ENCODE measurements around the gene EREG. TPM values are rescaled to one million over a fixed set of nuclear protein-coding genes. Genes with fewer than 3 reads are reported as not detected.

EREG gene
- total RNA-seq, 3 donors from 2014 or later = 1.5 to 8.8 (median 2.3) TPM

GRCh38 chr4:74365761-74366160, 816 bp downstream of the EREG start:
- no peaks in the 10 kb centered on the region for H3K36me3 ChIP-seq (ENCODE audit: low read depth)
- ATAC-seq (peak; percentile 68), DNase-seq (peak; percentile 56 to 62 (median 61))
- peaks cover 3% of the 10 kb centered on the region for H3K4me1 ChIP-seq (ENCODE audit: low read depth)
- intact Hi-C loops (cut with DNase I, micrococcal nuclease) = no loop called here
- TF ChIP-seq CTCF (IDR thresholded peaks at IDR 0.05) = no peak
- H3K9me3 ChIP-seq = no peaks in the 10 kb centered on the region
- no peak overlapping the region for H3K4me3 ChIP-seq

GRCh38 chr4:74366367-74366911, 1.5 kb downstream of the EREG start:
- intact Hi-C loops (cut with DNase I, micrococcal nuclease) = no loop called here

GRCh38 chr4:74367656-74368290, 2.8 kb downstream of the EREG start:
- no peaks in the 10 kb centered on the region for H3K9me3 ChIP-seq
- TF ChIP-seq CTCF (IDR thresholded peaks at IDR 0.05) = no peak
- H3K36me3 ChIP-seq (ENCODE audit: low read depth) = no peaks in the 10 kb centered on the region
- H3K4me3 ChIP-seq = no peak overlapping the region
- DNase-seq = peak in 1 of 3 donors; percentile 11
- ATAC-seq = peak; percentile 27
- peaks cover 3% of the 10 kb centered on the region for H3K4me1 ChIP-seq (ENCODE audit: low read depth)
- intact Hi-C loops (cut with DNase I, micrococcal nuclease) = no loop called here

More at GRCh38 chr4:74366367-74366911, 1.5 kb downstream of the EREG start:
- H3K4me3 ChIP-seq = no peak overlapping the region
- H3K36me3 ChIP-seq (ENCODE audit: low read depth) = no peaks in the 10 kb centered on the region
- ATAC-seq (peak; percentile 39), DNase-seq (peak in 1 of 3 donors; percentile 7)
- no peak for TF ChIP-seq CTCF (IDR thresholded peaks at IDR 0.05)
- peaks cover 3% of the 10 kb centered on the region for H3K4me1 ChIP-seq (ENCODE audit: low read depth)
- H3K9me3 ChIP-seq = no peaks in the 10 kb centered on the region

- peak; percentile 29 for ATAC-seq
- Histone ChIP-seq H3K4me3 (no peak overlapping the region), H3K4me1 (ENCODE audit: low read depth) (peaks cover 3% of the 10 kb centered on the region), H3K9me3 (no peaks in the 10 kb centered on the region), H3K36me3 (ENCODE audit: low read depth) (no peaks in the 10 kb centered on the region)
- no peak for DNase-seq
- no peak for TF ChIP-seq CTCF (IDR thresholded peaks at IDR 0.05)
- intact Hi-C loops (cut with DNase I, micrococcal nuclease) = no loop called here
Observed at GRCh38 chr4:74368596-74368995, 3.7 kb downstream of the EREG start.

GRCh38 chr4:74369855-74370254, 4.9 kb downstream of the EREG start:
- H3K36me3 ChIP-seq (ENCODE audit: low read depth) = no peaks in the 10 kb centered on the region
- intact Hi-C loops (cut with DNase I, micrococcal nuclease) = loop anchor here in 1 of 2 donors (5.0 kb wide), 1 partner anchor 307 kb away; no protein-coding TSS in a partner anchor
- ATAC-seq (no peak), DNase-seq (no peak)
- H3K9me3 ChIP-seq = no peaks in the 10 kb centered on the region
- H3K4me3 ChIP-seq = no peak overlapping the region
- H3K4me1 ChIP-seq (ENCODE audit: low read depth) = peaks cover 3% of the 10 kb centered on the region
- no peak for TF ChIP-seq CTCF (IDR thresholded peaks at IDR 0.05)

Measured in mucosa of descending colon (tissue), 3 donors.